AG08396 (cell line): ENCODE measurements around the gene PCDHGA1.
A peak's percentile ranks its signal among the peaks of the same experiment; 100 is the strongest.

Experiments
- DNase-seq: peaks from one replicate; pipeline ENCODE4 v3.0.0; 2012; ENCODE audit warnings: low spot score, mixed read lengths

PCDHGA1 gene

DNA sequence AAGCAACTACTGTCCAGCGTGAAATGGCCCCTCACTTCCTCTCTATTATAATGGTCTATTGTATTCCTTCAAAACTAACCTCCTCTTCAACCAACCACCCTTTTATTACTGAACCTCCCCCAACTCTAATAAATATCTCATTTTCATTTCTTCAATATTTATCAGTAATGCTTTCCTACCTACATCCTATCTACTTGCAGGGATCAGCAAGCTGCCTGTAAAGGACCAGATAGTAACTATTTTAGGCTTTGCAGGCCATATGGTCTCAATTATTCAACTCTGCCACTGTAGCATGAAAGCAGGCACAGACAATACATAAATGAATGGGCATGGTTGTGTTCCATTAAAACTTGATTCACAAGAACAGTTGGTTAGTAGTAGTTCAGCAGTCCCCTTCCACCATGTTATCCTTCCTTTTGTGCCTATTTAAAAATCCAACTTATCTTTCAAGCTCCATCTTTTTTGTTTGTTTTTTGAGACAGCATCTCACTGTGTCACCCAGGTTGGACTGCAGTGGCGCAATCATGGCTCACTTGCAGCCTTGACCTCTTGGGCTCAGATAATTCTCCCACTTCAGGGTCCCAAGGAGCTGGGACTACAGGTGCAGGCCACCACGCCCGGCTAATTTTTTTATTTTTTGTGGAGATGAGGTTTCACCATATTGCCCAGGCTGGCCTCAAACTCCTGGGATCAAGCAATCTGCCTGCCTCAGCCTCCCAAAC lies 204.3 kb downstream of the PCDHGA1 start:
- DNase-seq, result no peak

DNA sequence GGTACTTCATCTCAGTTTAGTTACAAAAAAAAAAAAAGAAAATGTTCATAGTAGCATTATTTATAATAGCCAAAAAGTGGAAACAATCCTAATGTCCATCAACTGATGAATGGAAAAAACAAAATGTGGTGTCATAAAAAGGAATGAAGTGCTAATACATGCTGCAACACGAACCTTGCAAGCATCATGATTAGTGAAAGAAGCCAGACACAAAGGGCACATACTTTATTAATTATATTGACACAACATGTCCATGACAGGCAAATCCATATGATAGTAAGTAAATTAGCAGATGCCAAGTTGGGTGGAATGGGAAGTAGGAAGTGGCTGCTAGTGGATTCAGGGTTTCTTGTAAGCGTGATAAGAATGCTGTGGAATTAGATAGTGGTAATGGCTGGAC lies 212.7 kb downstream of the PCDHGA1 start:
- DNase-seq, result no peak

DNA sequence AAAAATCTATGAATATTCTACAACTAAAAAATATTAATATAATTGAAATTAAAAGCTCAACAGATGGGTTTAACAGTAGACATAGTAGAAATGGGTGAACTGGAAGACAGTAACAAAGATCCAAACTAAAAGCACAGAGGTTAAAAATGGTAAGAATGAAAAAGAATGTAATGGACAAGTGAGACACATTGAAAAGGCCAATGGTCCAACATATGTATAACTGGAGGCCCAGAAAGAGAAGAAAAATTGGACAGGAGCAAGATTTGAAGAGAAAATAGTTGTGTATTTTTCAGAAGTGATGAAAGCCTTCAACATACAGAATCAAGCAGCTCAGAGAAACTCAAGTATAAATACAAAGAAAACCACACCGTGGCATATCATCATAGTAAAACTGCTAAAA lies 217.2 kb downstream of the PCDHGA1 start:
- no peak for DNase-seq

DNA sequence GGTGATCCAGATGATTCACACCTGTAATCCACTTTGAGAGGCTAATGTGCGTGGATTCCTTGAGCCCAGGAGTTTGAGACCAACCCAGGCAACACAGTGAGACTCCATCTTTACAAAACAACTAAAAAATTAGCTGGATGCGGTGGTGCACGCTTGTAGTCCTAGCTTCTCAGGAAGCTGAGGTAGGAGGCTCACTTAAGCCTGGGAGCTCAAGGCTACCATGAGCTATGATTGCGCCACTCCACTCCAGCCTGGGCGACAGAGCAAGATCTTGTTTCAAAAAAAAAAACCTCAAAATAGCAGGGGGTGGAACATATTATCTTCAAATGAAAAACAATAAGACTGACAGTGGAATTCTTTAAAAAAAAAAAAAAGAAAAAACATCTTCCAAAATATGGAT lies 217.6 kb downstream of the PCDHGA1 start:
- no peak for DNase-seq

DNA sequence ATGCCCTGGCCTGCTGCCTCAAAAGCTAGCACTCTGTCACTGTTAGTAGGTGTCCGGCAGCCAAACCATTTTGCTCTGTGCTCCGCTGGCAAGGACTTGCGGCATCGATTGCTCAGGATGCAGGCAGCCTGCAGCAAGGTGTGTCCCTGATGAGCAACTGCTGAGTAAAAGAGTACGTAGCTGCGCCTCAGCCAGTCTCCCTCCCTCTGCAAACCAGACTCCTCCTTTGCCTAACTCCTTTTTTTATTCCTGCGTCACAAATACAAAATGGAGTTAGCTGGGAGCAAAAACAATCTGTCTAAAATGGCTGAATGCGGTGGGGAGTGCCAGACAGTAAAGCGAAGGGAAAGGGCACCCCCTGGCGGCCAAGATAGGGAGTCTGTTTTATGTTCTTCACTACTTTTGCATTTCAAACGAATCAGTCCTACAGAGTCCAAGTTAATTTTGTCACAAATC lies 227.4 kb downstream of the PCDHGA1 start:
- DNase-seq, result peak; percentile 75

DNA sequence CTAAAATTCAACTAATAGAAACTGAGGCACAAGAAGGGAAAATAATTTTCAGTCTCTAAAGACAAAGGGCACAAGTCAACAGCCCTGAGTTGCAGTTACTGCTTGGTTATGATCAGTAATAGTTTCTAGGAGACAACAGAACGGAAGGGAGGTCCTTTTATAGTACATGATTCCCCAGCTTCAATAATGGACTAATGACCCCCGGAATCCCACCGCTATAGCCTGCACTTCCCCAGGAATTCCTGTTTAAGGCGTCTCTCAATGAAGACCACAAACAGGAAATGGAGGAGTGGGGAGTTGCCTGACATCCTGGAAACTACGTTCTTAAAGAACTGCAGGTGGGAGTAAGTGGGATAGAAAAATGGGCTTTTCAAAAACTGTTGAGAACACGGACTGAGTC lies 227.8 kb downstream of the PCDHGA1 start:
- no peak for DNase-seq

DNA sequence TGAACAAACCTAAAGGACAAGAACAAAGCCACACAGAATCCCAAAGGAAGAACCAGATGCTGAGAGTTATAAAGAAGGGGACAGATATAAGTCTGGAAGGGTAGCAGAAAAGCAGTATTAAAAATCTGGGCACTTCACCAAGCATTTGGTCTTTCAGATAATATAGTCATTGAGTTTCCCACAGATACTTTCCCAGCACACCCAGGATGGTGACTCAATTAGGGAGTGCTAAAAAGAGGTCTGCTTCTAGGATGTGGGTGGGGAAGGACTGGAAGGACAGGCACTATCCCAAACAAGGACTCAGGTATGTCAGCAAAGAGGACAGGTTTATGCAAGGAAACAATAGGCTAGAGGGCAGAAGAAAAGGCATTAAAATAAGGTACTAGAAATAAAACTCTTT lies 229.1 kb downstream of the PCDHGA1 start:
- DNase-seq, result no peak

DNA sequence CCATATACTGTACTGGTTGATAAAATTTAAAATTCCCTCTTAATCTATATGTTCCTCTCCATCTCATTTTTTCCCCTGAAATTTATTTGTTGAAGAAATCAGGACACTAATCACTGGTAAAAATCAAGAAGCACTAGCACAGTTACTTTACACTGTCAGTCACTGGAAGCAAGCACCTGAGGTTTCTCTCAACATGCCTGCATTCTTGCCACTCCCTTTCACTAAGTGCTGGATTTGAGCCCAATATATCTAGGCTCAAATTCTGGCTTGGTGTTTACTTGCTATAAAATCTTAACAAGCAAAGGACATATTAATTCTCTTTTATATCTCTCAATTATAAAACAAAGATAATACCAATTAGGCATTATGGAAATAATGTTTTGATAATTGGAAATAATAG lies 229.8 kb downstream of the PCDHGA1 start:
- DNase-seq, result no peak

DNA sequence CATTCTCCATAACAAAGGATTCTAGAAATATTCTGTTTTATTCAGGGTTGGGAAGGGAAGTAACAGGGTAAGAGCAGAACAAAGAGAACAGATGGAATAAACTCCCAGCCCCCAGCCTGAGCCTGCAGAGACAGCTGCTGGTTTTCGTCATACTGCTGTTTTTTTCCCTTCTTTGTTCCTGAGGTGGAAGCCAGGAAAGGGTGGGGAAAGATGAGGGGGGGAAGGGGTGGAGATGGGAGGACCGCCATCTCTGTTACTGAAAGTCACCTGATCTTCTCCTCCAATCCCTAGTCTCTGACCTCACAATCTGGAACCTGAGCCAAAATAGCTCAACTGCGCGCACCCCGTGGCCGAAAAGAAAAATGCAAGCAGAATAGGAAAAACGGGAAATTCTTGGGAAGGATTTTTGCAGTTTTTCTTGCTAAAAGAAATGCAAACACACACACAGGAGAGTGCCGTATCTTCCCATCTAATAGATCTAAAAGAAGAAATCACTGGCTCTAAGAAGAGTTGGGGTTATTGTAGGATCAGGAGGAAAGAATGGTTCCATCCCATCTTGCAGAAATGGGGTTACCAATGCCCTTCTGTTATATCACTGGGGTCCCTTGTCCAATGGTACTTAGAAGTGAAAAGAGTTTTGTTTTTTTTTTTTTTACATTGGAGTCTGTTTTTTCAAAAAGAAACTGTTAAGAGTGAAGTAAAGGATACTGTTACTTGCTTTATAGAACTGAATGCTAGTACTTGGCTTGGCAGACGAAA lies 230.6 kb downstream of the PCDHGA1 start:
- peak; percentile 80 for DNase-seq
